Body of pancreas (tissue), 4 donors: ENCODE measurements around the gene RHOXF1.
"Not testable (repeated sequence)": the region's sequence is repeated elsewhere in the genome, so short reads cannot be mapped to it uniquely, and the experiment has no call there.

Experiments used
- CTCF ChIP-seq, 7 experiments: fragments of 450-650 bp in 4 of 7; fragments of 200-600 bp in 3 of 7; sonication (generic) in 3 of 7; IDR thresholded peaks; one replicate each; pipeline ENCODE4 v1.5.1; 2016 to 2019; ENCODE audit warnings: antibody characterized with exemption in 7 of 7
- POLR2A ChIP-seq, 3 donors: fragments of 450-650 bp; IDR thresholded peaks; one replicate each; pipeline ENCODE4 v1.6.1; 2016; ENCODE audit warnings: antibody characterized with exemption in 3 of 3, mild to moderate bottlenecking in 2 of 3

- not testable (repeated sequence) for TF ChIP-seq CTCF, POLR2A (IDR thresholded peaks at IDR 0.05)
These were observed 42.6 kb upstream of the RHOXF1 start, which contains the start of gene RHOXF2 for GRCh38 chrX:120158313-120158712.
